Mesothelial cell of epicardium (in vitro differentiated cells): ENCODE results near the gene FOXL1. TPM values are rescaled to one million over a fixed set of nuclear protein-coding genes. Genes with fewer than 3 reads are reported as not detected.

Experiments
- DNase-seq, 2 experiments: peaks; one replicate each; pipeline ENCODE4 v3.0.0; 2021; ENCODE audit warnings: low spot score in 2 of 2; ENCODE audit not compliant: unreplicated experiment in 2 of 2
- H3K27ac Mint-ChIP-seq: 2 replicates; pipeline ENCODE4 v1.8.0; 2021; ENCODE audit warnings: mixed read lengths
- H3K27me3 Mint-ChIP-seq: 2 replicates; pipeline ENCODE4 v1.8.0; 2021; ENCODE audit warnings: low read depth, mixed read lengths
- H3K36me3 Mint-ChIP-seq: 2 replicates; pipeline ENCODE4 v1.8.0; 2021; ENCODE audit warnings: mixed read lengths
- H3K4me1 Mint-ChIP-seq: 2 replicates; pipeline ENCODE4 v1.8.0; 2021; ENCODE audit warnings: mixed read lengths
- H3K4me3 Mint-ChIP-seq: 2 replicates; pipeline ENCODE4 v1.8.0; 2021; ENCODE audit warnings: mild to moderate bottlenecking, moderate library complexity, mixed read lengths
- H3K9me3 Mint-ChIP-seq: 2 replicates; pipeline ENCODE4 v1.8.0; 2021; ENCODE audit warnings: mixed read lengths
- CTCF ChIP-seq: fragments of 200-600 bp; sonication (generic); IDR thresholded peaks from one replicate; pipeline ENCODE4 v1.5.0; 2021; ENCODE audit warnings: antibody characterized with exemption; ENCODE audit not compliant: unreplicated experiment
- total RNA-seq: library from RNA; stranded (reverse); gene quantifications from 3 replicates; pipeline ENCODE4 v1.2.1, GENCODE V29; 2021

The FOXL1 gene
- total RNA-seq, 1 donor from 2014 or later = 2.5 TPM

GRCh38 chr16:86618431-86619238, 40.3 kb downstream of the FOXL1 start:
- Mint-ChIP-seq H3K36me3 (no peaks in the 10 kb centered on the region), H3K9me3 (no peaks in the 10 kb centered on the region), H3K4me1 (peaks cover 15% of the 10 kb centered on the region), H3K27ac (no peak overlapping the region), H3K4me3 (no peak overlapping the region), H3K27me3 (peaks cover 6% of the 10 kb centered on the region)
- DNase-seq = no peak
- TF ChIP-seq CTCF = no peak

GRCh38 chr16:86619239-86619794, 41.0 kb downstream of the FOXL1 start:
- Mint-ChIP-seq H3K9me3 (no peaks in the 10 kb centered on the region), H3K4me1 (peaks cover 12% of the 10 kb centered on the region), H3K36me3 (no peaks in the 10 kb centered on the region), H3K27ac (no peak overlapping the region), H3K4me3 (no peak overlapping the region), H3K27me3 (peaks cover 6% of the 10 kb centered on the region)
- no peak for DNase-seq
- no peak for TF ChIP-seq CTCF

GRCh38 chr16:86620184-86620583, 41.8 kb downstream of the FOXL1 start:
- Mint-ChIP-seq H3K27me3 (peaks cover 6% of the 10 kb centered on the region), H3K27ac (no peak overlapping the region), H3K4me3 (no peak overlapping the region), H3K9me3 (no peaks in the 10 kb centered on the region), H3K36me3 (no peaks in the 10 kb centered on the region), H3K4me1 (peaks cover 7% of the 10 kb centered on the region)
- TF ChIP-seq CTCF = no peak
- DNase-seq = no peak

- H3K4me1 Mint-ChIP-seq = peaks cover 18% of the 10 kb centered on the region
- DNase-seq = no peak
- no peak overlapping the region for H3K27ac Mint-ChIP-seq
- H3K9me3 Mint-ChIP-seq = no peaks in the 10 kb centered on the region
- H3K36me3 Mint-ChIP-seq = no peaks in the 10 kb centered on the region
- TF ChIP-seq CTCF = no peak
- peaks cover 6% of the 10 kb centered on the region for H3K27me3 Mint-ChIP-seq
- no peak overlapping the region for H3K4me3 Mint-ChIP-seq
These were observed 43.6 kb downstream of the FOXL1 start for GRCh38 chr16:86621966-86622365.

GRCh38 chr16:86622700-86623615, 44.6 kb downstream of the FOXL1 start:
- no peak overlapping the region for H3K4me3 Mint-ChIP-seq
- no peak for DNase-seq
- no peak overlapping the region for H3K27ac Mint-ChIP-seq
- no peaks in the 10 kb centered on the region for H3K9me3 Mint-ChIP-seq
- peaks cover 18% of the 10 kb centered on the region for H3K4me1 Mint-ChIP-seq
- H3K27me3 Mint-ChIP-seq = peaks cover 6% of the 10 kb centered on the region
- no peaks in the 10 kb centered on the region for H3K36me3 Mint-ChIP-seq
- no peak for TF ChIP-seq CTCF
